HL-60/S4 (cell line): ENCODE measurements around the gene ZNF451.

Experiments
- in situ Hi-C: fragments of 300-500 bp; cut with MboI; formaldehyde crosslinking; loops from 2 replicates; pipeline ENCODE4 v1.14.3; 2022; ENCODE audit warnings: low sequenced_read_pairs

The ZNF451 gene

DNA sequence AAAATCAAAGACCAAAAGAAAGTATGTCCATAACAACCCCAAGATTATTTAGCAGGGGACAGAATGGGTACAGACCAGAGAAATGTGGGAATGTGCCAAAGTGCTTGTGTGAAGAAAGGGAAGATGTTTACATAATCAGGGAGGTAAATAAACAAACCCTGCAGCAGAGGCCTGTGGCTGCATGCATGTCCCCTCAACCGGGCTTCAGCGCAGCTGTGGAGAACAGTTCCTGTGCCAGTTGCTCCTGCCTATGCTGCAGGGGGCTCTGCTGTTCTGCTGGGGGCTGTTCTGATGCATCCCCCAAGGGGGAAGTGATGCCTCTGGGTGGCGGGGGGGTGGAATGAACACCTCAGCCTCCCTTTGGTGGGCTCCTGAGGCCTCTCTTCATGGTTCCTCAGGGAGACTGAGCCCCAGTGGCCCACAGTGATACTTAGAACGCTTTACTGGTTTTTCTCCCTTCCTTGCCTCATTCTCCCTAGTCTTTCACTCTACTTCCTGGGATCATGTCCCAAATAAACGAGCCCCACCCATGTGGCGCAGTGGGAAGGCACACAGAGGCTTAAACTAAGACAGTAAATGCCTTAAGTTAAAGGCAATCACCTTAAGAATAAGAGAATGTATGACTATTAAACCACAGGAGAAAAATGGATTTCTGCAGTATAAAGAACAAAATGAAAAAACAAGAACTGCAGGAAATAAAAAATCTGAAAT lies 109.1 kb downstream of the ZNF451 start:
- in situ Hi-C loops = no loop called here

DNA sequence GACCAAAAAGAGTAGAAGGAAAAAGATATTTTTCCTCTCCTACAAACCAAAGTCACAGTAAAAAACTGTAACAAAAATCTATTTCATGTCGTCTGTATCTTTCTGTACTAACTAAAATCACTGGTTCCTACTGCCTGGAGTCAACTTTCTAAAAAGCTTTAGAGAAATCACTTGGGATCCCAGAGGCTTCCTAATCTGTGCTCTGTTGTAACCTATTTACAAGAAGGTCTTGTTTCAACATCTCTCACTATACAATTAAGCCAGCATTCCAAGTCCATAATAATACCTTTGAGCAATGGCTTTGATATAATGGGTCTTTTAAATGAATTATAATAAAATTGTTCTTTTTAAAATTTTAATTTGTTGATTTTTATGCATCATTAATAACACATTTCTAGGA lies 111.7 kb downstream of the ZNF451 start:
- in situ Hi-C loops = no loop called here

DNA sequence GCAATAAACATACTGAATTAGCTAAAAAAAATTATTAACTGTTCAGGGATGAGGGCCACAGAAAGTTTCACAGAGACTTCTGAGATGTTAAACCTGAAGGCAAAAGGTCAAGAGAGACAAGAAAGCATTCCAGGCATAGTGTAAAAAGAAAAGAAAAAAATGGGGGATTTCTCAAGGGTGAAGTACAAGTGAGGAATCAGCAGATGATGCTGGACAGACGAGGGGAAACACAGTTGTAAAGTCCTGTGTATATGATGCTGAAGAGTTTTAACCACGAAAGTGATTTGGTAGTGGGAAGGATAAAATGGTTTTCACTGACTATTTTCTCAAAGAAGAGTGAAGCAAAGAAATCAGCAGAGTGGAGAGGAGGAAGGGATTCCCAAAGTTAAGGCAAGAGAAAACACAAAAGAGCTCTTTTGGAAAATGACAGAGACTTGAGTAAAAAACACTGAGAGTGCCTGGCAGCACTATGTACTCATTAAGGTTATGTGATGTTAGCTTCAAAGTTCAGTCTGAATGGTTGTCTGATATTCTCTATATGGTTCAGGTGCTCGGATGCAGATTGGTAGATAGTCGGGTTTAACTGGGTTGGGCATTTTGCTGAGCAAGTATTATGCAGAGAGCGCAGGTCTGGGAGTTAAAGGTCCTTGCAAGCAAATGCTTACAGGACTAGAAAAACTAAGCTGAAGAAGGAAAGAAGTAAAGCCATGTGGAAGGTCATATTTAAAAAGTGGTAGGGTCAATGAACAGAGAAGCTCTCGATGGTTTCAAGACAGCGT lies 115.8 kb downstream of the ZNF451 start:
- in situ Hi-C loops = no loop called here

DNA sequence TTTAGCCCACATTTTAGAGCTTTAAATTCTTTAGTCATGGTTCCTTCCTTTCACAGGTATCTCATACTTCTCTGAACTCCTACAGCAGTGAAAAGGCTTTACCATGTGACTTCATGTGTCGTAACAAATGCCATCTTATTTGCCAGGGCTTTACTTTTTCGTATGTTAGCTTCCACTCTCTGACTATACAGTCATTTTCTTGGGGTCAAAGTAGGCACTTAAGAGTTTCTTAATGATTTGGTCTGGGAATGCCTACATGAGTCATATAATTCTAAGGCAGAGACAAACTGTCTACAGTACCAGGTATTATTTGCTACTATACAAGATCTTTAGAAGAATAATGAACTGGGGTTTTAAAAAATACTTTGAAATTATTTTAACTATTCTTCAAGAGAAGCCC lies 117.2 kb downstream of the ZNF451 start:
- in situ Hi-C loops = no loop called here

DNA sequence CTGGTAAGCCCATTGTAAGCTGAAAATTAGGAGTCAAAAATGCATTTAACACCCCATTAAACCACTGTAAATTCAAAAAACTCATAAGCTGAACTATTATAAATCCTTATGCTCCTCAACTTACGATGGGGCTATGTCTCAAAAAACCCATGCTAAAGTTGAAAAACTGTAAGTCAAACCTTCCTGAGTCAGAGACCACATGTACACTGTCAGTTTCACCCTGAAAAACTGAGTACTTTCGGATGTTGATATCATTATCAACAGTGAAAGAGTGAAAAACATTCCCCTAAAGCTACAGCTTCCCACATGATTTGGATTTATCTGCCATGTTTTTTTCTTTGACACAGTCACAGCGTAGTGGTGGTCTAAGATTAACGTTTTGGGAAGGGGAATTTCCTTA lies 117.9 kb downstream of the ZNF451 start:
- in situ Hi-C loops = no loop called here

DNA sequence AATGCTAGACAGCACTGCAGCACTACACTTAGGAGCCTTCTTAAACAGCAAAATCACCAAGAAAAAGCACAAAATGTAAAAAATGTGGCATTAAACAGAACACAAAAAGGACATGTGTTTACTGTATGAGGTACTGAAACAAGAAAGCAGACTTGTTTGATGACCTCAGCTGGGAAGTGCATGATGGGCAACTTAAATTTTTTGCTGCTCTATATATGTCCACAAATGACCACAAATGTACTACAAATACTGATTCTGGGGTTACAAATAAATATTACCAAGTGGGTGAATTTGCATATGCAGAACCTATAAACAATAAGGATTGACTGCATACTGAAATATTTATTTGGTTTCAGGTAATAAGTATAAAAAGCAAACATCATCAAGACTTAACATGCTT lies 119.0 kb downstream of the ZNF451 start:
- in situ Hi-C loops = no loop called here

DNA sequence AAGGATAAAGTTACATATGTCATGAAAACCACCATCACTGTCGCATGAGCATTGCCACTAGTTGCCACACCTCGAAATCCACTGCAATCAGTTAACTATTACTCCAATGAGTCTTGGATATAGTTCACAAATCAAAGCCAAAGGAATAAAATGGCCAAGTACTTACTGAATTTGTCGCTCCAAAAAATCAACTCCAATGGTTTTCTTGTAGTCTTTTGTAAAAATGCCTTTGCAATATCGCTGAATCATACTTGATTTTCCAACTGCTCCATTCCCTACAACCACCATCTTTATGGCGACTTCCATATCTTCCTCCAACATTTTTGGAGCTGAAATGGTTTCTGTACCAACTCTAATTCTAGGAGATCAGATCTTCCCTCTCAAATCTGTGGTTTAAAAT lies 120.1 kb downstream of the ZNF451 start:
- in situ Hi-C loops = no loop called here

DNA sequence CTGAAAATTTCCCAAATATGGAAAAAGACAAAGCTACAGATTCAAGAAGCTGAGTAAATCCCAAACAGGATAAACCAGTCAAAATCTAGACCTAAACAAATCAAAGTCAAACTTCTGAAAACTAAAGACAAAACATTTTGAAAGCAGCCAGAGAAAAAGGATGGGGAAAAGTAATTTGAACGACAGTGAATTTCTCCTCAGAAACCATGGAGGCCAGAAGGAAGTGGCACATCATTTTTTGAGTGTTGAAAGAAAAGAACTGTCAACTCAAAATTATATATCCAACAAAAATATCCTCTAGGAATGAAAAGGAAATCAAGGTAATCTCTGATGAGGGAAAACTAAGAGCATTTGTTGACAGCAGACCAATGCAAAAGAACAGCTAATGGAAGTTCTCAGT lies 125.3 kb downstream of the ZNF451 start:
- in situ Hi-C loops = no loop called here

DNA sequence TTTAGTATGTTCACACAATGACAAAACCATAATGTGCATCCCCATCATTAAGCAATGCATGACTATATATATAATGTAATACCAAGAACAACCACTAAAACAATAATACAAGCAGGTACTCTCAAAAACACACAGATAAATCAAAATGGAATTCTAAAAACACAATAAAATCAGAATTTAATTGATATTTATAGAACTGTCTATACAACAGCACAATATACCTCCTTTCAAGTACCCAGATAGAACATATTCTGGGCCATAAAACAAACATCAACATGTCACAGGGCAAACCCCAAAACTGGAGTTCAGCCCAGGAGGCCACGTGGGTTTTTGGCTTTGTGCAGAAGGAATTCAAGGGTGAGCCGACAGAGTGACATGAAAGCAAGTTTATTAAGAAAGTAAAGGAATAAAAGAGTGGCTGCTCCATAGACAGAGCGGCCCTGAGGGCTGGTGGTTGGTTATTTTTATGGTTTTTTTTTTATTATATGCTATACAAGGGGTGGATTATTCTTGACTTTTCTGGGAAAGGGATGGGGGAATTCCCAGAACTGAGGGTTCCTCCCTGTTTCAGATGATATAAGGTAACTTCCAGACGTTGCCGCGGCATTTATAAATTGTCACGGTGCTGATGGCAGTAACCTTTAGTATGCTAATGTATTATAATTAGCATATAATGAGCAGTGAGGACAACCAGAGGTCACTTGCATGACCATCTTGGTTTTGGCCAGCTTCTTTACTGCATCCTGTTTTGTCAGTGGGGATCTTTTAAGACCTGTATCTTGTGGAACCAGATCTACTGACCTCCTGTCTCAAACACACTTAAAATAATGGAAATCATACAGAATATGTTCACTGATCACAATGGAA lies 126.5 kb downstream of the ZNF451 start:
- in situ Hi-C loops = no loop called here

DNA sequence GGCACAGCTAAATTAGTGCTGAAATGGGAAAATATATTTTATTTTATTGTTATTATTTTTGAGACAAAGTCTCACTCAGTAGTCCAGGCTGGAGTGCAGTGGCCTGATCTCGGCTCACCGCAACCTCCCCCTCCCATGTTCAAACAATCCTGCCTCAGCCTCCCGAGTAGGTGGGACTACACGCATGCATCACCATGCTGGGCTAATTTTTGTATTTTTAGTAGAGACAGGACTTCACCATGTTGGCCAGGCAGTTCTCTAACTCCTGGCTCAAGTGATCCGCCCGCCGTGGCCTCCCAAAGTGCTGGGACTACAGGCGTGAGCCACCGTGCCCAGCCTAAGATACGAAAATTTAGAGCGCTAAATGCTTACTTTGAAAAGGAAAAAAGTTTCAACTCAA lies 127.3 kb downstream of the ZNF451 start:
- in situ Hi-C loops = no loop called here
